ENCODE data around the gene JARID2. TPM values are rescaled to one million over a fixed set of nuclear protein-coding genes. Genes with fewer than 3 reads are reported as not detected.

JARID2 gene
- total and polyA plus RNA-seq, 10 of the 15 experiments (the other 5 are each of a cell fraction or from before 2014, with no cell fraction given): 4.2 to 21.6 (median 11.7) TPM

DNA sequence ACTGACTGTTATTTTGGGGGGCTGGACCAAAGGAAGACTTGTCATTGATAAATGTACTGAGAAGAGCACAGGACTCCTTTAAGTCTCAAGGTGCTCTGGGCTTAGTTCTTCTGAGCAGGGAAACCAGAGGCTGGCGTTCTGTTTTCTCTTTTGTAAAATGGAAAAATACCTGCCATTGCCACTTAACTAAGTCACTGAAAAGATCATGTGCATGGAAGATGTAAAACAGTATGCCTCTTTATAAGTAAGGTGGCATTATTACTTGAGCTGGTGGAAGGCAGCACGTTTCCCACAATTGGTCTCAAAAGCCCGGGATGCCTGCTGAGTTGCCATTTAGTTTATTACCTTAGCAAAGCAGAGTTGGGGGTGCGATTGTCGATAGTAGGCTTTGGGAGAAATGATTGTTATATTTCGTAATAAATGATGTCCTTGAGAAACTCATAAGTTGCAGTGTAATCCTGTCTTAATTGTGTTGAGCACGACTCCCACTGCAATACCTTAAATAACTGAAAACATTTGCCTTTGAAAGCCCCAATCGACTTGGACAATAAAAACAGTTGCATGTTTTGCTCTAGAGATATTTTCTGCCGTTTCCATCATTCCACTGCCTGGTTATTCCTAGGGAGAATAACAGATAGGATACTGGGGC, 3.6 kb downstream of the JARID2 start:
- Histone ChIP-seq H3K27ac (ENCODE audit: control insufficient read depth, insufficient read depth) (peak overlapping the region; percentile 92), H4K20me1 (ENCODE audit: control insufficient read depth, insufficient read depth) (no peaks in the 10 kb centered on the region), H3K4me3 (peak overlapping the region; percentile 94), H3K9me3 (replicated peaks; ENCODE audit: control insufficient read depth, insufficient read depth, low read length) (no peaks in the 10 kb centered on the region), H3K27me3 (replicated peaks in 1 of 2; ENCODE audit: control insufficient read depth in 2 of 2, insufficient read depth in 2 of 2, low read length in 1 of 2) (no peaks in the 10 kb centered on the region), H3K36me3 (ENCODE audit: control insufficient read depth in 2 of 2, insufficient read depth in 2 of 2, low read length in 1 of 2) (no peaks in the 10 kb centered on the region; a peak in 1 of 4 replicates), H3K9ac (ENCODE audit: control insufficient read depth, insufficient read depth, low read length) (peak overlapping the region; percentile 80), H2AFZ (ENCODE audit: control insufficient read depth, low read depth, low read length) (no peak overlapping the region), H3K4me2 (ENCODE audit: control insufficient read depth, insufficient read depth) (peak overlapping the region; percentile 32), H3K4me1 (ENCODE audit: control insufficient read depth, insufficient read depth, low read length) (peaks cover 30% of the 10 kb centered on the region), H3K79me2 (ENCODE audit: control insufficient read depth, insufficient read depth, low read length) (peaks cover 83% of the 10 kb centered on the region)
- 28% methylated on average over 9 of the region's 9 CpGs for WGBS (ENCODE audit: insufficient coverage, insufficient replicate concordance, low lambda C conversion rate, missing lambda C conversion rate)
- POLR2A ChIA-PET: interaction anchor here (0.6 to 1.8 kb wide), 7 partner anchors 17 to 975 kb away, joined by 3 to 5 read pairs (median 4); no protein-coding TSS in a partner anchor
- RAD21 ChIA-PET (ENCODE audit: unreplicated experiment): interaction anchor here (0.8 to 2.6 kb wide), 11 partner anchors 17 to 366 kb away, joined by 3 to 17 read pairs (median 4); no protein-coding TSS in a partner anchor
- DNase-seq (ENCODE audit: low read depth, low spot score): no peak
- SMC1A ChIA-PET (ENCODE audit: uncharacterized antibody, unreplicated experiment): interaction anchor here (0.7 to 8.0 kb wide), 16 partner anchors 11 to 535 kb away, joined by 3 to 90 read pairs (median 4); no protein-coding TSS in a partner anchor
- no peak for ATAC-seq
- CTCF ChIA-PET: interaction anchor here (0.5 to 2.7 kb wide), 7 partner anchors 29 to 373 kb away, joined by 3 to 9 read pairs (median 3); no protein-coding TSS in a partner anchor
- peak; percentile 1; the same call in 1 of the 2 replicates for TF ChIP-seq MXI1 (IDR thresholded peaks at IDR 0.05; ENCODE audit: low read depth, low read length)
- 0 out of 2 replicates have a peak, but pooled peaks have one; percentile 26 for TF ChIP-seq HDAC2 (IDR thresholded peaks at IDR 0.05)
- TF ChIP-seq, protein P1, sequence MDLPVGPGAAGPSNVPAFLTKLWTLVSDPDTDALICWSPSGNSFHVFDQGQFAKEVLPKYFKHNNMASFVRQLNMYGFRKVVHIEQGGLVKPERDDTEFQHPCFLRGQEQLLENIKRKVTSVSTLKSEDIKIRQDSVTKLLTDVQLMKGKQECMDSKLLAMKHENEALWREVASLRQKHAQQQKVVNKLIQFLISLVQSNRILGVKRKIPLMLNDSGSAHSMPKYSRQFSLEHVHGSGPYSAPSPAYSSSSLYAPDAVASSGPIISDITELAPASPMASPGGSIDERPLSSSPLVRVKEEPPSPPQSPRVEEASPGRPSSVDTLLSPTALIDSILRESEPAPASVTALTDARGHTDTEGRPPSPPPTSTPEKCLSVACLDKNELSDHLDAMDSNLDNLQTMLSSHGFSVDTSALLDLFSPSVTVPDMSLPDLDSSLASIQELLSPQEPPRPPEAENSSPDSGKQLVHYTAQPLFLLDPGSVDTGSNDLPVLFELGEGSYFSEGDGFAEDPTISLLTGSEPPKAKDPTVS (IDR thresholded peaks at IDR 0.05; ENCODE audit: low read depth, low read length): no peak
- TF ChIP-seq, protein P2, sequence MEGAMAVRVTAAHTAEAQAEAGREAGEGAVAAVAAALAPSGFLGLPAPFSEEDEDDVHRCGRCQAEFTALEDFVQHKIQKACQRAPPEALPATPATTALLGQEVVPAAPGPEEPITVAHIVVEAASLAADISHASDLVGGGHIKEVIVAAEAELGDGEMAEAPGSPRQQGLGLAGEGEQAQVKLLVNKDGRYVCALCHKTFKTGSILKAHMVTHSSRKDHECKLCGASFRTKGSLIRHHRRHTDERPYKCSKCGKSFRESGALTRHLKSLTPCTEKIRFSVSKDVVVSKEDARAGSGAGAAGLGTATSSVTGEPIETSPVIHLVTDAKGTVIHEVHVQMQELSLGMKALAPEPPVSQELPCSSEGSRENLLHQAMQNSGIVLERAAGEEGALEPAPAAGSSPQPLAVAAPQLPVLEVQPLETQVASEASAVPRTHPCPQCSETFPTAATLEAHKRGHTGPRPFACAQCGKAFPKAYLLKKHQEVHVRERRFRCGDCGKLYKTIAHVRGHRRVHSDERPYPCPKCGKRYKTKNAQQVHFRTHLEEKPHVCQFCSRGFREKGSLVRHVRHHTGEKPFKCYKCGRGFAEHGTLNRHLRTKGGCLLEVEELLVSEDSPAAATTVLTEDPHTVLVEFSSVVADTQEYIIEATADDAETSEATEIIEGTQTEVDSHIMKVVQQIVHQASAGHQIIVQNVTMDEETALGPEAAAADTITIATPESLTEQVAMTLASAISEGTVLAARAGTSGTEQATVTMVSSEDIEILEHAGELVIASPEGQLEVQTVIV (IDR thresholded peaks at IDR 0.05; ENCODE audit: borderline replicate concordance, partially characterized antibody): no peak
- no peak for FAIRE-seq
- in situ Hi-C loops (cut with MboI) (loop anchor here (5.0 kb wide), 2 partner anchors 138 to 1037 kb away; no protein-coding TSS in a partner anchor), intact Hi-C loops (cut with micrococcal nuclease; ENCODE audit: unreplicated experiment) (loop anchor here (1.0 to 10.0 kb wide), 7 partner anchors 97 to 1125 kb away; no protein-coding TSS in a partner anchor)
- BruUV-seq (replicated peaks): TSS peak; percentile 21
